HepG2 (cell line): Measurements from ENCODE around the gene DAB1. TPM values are rescaled to one million over a fixed set of nuclear protein-coding genes. Genes with fewer than 3 reads are reported as not detected.

Source experiments
- ATAC-seq: fragments of 200-7000 bp; cut with Tn5 transposase; 3 replicates; pipeline ENCODE4 v1.9.1; 2020; ENCODE audit warnings: mild to moderate bottlenecking, moderate library complexity
- BruUV-seq: library from RNA; stranded (reverse); fragments of 400-500 nt; replicated peaks from 2 replicates; lab custom pipeline; 2021; lab: Mats Ljungman, UMichigan
- CTCF ChIA-PET: fragments of 300-600 bp; formaldehyde crosslinking; extraction: SDS; loops from one replicate; lab custom pipeline; 2021; ENCODE audit warnings: low total read pairs, inconsistent platforms, low intra/inter-chr PET ratio; lab: Yijun Ruan, JAX
- POLR2A ChIA-PET: fragments of 350-600 bp; sonication (Branson Sonifier 250); formaldehyde crosslinking; loops from one replicate; lab custom pipeline; 2020; ENCODE audit warnings: antibody characterized with exemption, inconsistent platforms; lab: Yijun Ruan, JAX
- DNase-seq: peaks from one replicate; pipeline ENCODE4 v3.0.0-alpha.2; 2015; ENCODE audit warnings: low spot score
- FAIRE-seq: peaks from 3 replicates; lab custom pipeline; 2011; peaks lifted over from hg19 to GRCh38; lab: Jason Lieb, UNC
- H2AFZ ChIP-seq: one replicate; pipeline ENCODE4 v1.6.1; 2011; ENCODE audit warnings: low read length, inconsistent platforms
- H3K27ac ChIP-seq: fragments of 300-600 bp; 3 replicates; pipeline ENCODE4 v1.8.0; 2011; ENCODE audit warnings: mixed run types, mild to moderate bottlenecking, mixed read lengths, low read length, inconsistent platforms; ENCODE audit not compliant: insufficient read depth; ENCODE audit errors: extremely low read length
- H3K27me3 ChIP-seq, 2 experiments: fragments of 200-600 bp in 1 of 2; 2 replicates in 1 of 2; 3 replicates in 1 of 2; pipeline versions ENCODE4 v1.6.0 to v1.8.0; 2011; ENCODE audit warnings: low read length in 2 of 2, mild to moderate bottlenecking in 2 of 2, moderate library complexity in 2 of 2, inconsistent platforms in 1 of 2; ENCODE audit not compliant: insufficient read depth in 2 of 2, control insufficient read depth in 1 of 2
- H3K36me3 ChIP-seq, 2 experiments: fragments of 200-600 bp in 1 of 2; replicated peaks in 1 of 2; 2 replicates in 1 of 2; 3 replicates in 1 of 2; pipeline versions ENCODE4 v1.5.1 to v1.8.0; 2011; ENCODE audit warnings: low read length in 2 of 2, inconsistent platforms in 1 of 2; ENCODE audit not compliant: insufficient read depth in 2 of 2, control insufficient read depth in 1 of 2
- H3K4me1 ChIP-seq: 2 replicates; pipeline ENCODE4 v1.5.1; 2012; ENCODE audit warnings: low read length, inconsistent platforms; ENCODE audit not compliant: insufficient read depth
- H3K4me2 ChIP-seq: 2 replicates; pipeline ENCODE4 v1.6.0; 2011; ENCODE audit warnings: low read depth, low read length, inconsistent platforms
- H3K4me3 ChIP-seq, 3 experiments: fragments of 200-600 bp in 1 of 3; sonication (generic), shearing (Covaris generic) in 1 of 3; replicated peaks in 1 of 3; 2 replicates each; pipeline ENCODE4 v1.5.1; 2011 to 2016; ENCODE audit warnings: low read length in 3 of 3, inconsistent platforms in 2 of 3, low read depth in 2 of 3, mild to moderate bottlenecking in 2 of 3, control low read depth in 1 of 3, mixed read lengths in 1 of 3; ENCODE audit not compliant: insufficient read depth in 1 of 3
- H3K79me2 ChIP-seq: one replicate; pipeline ENCODE4 v1.6.1; 2011; ENCODE audit warnings: low read length, inconsistent platforms; ENCODE audit not compliant: insufficient read depth
- H3K9ac ChIP-seq: 2 replicates; pipeline ENCODE4 v1.6.0; 2011; ENCODE audit warnings: mild to moderate bottlenecking, low read depth, low read length, inconsistent platforms; ENCODE audit not compliant: insufficient read depth
- H3K9me3 ChIP-seq: 2 replicates; pipeline ENCODE4 v1.5.1; 2012; ENCODE audit warnings: mild to moderate bottlenecking, low read length
- H4K20me1 ChIP-seq: 2 replicates; pipeline ENCODE4 v1.6.0; 2011; ENCODE audit warnings: inconsistent platforms, mild to moderate bottlenecking, low read length, moderate library complexity; ENCODE audit not compliant: insufficient read depth
- ATF1 ChIP-seq: IDR thresholded peaks from 2 replicates; pipeline ENCODE4 v1.6.1; 2016; ENCODE audit warnings: mild to moderate bottlenecking, control low read depth
- BCL6 ChIP-seq: IDR thresholded peaks from 2 replicates; pipeline ENCODE4 v1.6.1; 2016; ENCODE audit warnings: missing genetic modification reagents, missing compliant biosample characterization
- DPF2 ChIP-seq: sonication (generic); formaldehyde crosslinking; IDR thresholded peaks from 2 replicates; pipeline ENCODE4 v1.4.0; 2020; ENCODE audit warnings: mild to moderate bottlenecking, low read depth, missing genetic modification reagents, borderline replicate concordance
- EEA1 ChIP-seq: sonication (generic); formaldehyde crosslinking; IDR thresholded peaks from 2 replicates; pipeline ENCODE4 v1.5.1; 2020; ENCODE audit warnings: mild to moderate bottlenecking, missing genetic modification reagents, borderline replicate concordance
- FOXA3 ChIP-seq: IDR thresholded peaks from 2 replicates; pipeline ENCODE4 v1.6.1; 2016; ENCODE audit warnings: missing genetic modification reagents, missing compliant biosample characterization
- GATAD1 ChIP-seq: IDR thresholded peaks from 2 replicates; pipeline ENCODE4 v1.6.1; 2016; ENCODE audit warnings: missing genetic modification reagents, missing compliant biosample characterization
- GZF1 ChIP-seq: sonication (generic); formaldehyde crosslinking; IDR thresholded peaks from 2 replicates; pipeline ENCODE4 v1.5.1; 2020; ENCODE audit warnings: mild to moderate bottlenecking, missing genetic modification reagents
- KLF15 ChIP-seq: sonication (generic); formaldehyde crosslinking; IDR thresholded peaks from 2 replicates; pipeline ENCODE4 v1.8.1; 2023; ENCODE audit warnings: borderline replicate concordance, mild to moderate bottlenecking, inconsistent platforms, missing genetic modification reagents, mixed read lengths
- NFE2L2 ChIP-seq: fragments of 150-350 bp; IDR thresholded peaks from 2 replicates; pipeline ENCODE4 v1.6.1; 2014; ENCODE audit warnings: low read length
- NR1H2 ChIP-seq: sonication (generic); formaldehyde crosslinking; IDR thresholded peaks from 2 replicates; pipeline ENCODE4 v1.8.1; 2022; ENCODE audit warnings: low read depth, missing genetic modification reagents, borderline replicate concordance
- SMAD9 ChIP-seq: sonication (generic); formaldehyde crosslinking; IDR thresholded peaks from 2 replicates; pipeline ENCODE4 v1.5.1; 2020; ENCODE audit warnings: mild to moderate bottlenecking, missing genetic modification reagents
- SUZ12 ChIP-seq: fragments of 150-350 bp; IDR thresholded peaks from 2 replicates; pipeline ENCODE4 v1.6.1; 2014; ENCODE audit warnings: low read depth, low read length
- ZNF331 ChIP-seq: sonication (generic); formaldehyde crosslinking; IDR thresholded peaks from 2 replicates; pipeline ENCODE4 v1.4.0; 2020; ENCODE audit warnings: missing genetic modification reagents
- ZNF616 ChIP-seq: sonication (generic); formaldehyde crosslinking; IDR thresholded peaks from 2 replicates; pipeline ENCODE4 v1.5.0; 2020; ENCODE audit warnings: low read depth, mild to moderate bottlenecking, missing genetic modification reagents
- ZNF75D ChIP-seq: sonication (generic); formaldehyde crosslinking; IDR thresholded peaks from 2 replicates; pipeline ENCODE4 v1.8.1; 2023; ENCODE audit warnings: missing genetic modification reagents, mild to moderate bottlenecking, borderline replicate concordance
- WGBS: methylation state at CpG from one replicate; pipeline ENCODE4 v1.1.6; 2017; ENCODE audit warnings: low lambda C conversion rate; 5-methylcytosine and 5-hydroxymethylcytosine counted together
- in situ Hi-C: cut with HindIII; loops from 2 replicates; pipeline ENCODE4 v1.10.0; 2017; ENCODE audit warnings: low pct_unique_long_range_greater_than_20kb; ENCODE audit not compliant: extremely low pct_ligation_motif_present
- intact Hi-C: fragments of 100-400 bp; cut with micrococcal nuclease; formaldehyde crosslinking; loops from one replicate; pipeline ENCODE4 v1.10.0; 2022; ENCODE audit not compliant: unreplicated experiment
- polyA plus RNA-seq, 8 experiments: library from polyadenylated mRNA; depleted of rRNA in 3 of 8; stranded (reverse) in 7 of 8; unstranded in 1 of 8; fragments of >200 nt; fragmentation: Illumina TruSeq in 4 of 8; extraction: Trizol in 4 of 8; gene quantifications; 2 replicates each; pipeline versions ENCODE4 v1.2.1 to v1.2.3, GENCODE V29; 2011 to 2016; ENCODE audit warnings: low read depth in 4 of 8, missing spikeins in 1 of 8, mixed read lengths in 1 of 8; ENCODE audit not compliant: insufficient read depth in 1 of 8
- total RNA-seq, 5 experiments: library from RNA; depleted of rRNA; stranded (reverse); fragments of >200 nt; fragmentation: Illumina TruSeq; extraction: Trizol; gene quantifications; 2 replicates each; pipeline ENCODE4 v1.2.3, GENCODE V29; 2016; ENCODE audit warnings: low read depth in 1 of 5
- TF ChIP-seq, protein P1 (sequence below): sonication (generic); formaldehyde crosslinking; IDR thresholded peaks from 2 replicates; pipeline ENCODE4 v1.5.1; 2020; ENCODE audit warnings: mild to moderate bottlenecking, missing genetic modification reagents, borderline replicate concordance
- TF ChIP-seq, protein P2 (sequence below): sonication (generic); formaldehyde crosslinking; IDR thresholded peaks from 2 replicates; pipeline ENCODE4 v1.4.0; 2020; ENCODE audit warnings: mild to moderate bottlenecking, missing genetic modification reagents
- TF ChIP-seq, protein P3 (sequence below): sonication (generic); formaldehyde crosslinking; IDR thresholded peaks from 2 replicates; pipeline ENCODE4 v1.5.1; 2020; ENCODE audit warnings: missing genetic modification reagents, mild to moderate bottlenecking, borderline replicate concordance

The DAB1 gene
- total and polyA plus RNA-seq, 2 of the 13 experiments (the other 11 are each of a cell fraction or from before 2014, with no cell fraction given), result 0.04 to 0.13 TPM

GRCh38 chr1:56995414-56996100 lies 428.3 kb downstream of the DAB1 start:
- Histone ChIP-seq H3K4me1 (peaks cover 21% of the 10 kb centered on the region), H3K36me3 (no peaks in the 10 kb centered on the region), H2AFZ (no peak overlapping the region), H3K4me2 (no peak overlapping the region), H3K9ac (no peak overlapping the region), H3K27me3 (no peaks in the 10 kb centered on the region), H3K27ac (no peak overlapping the region), H3K4me3 (no peak overlapping the region), H4K20me1 (no peaks in the 10 kb centered on the region), H3K9me3 (no peaks in the 10 kb centered on the region), H3K79me2 (no peaks in the 10 kb centered on the region)
- BruUV-seq, result no TSS peak
- ChIA-PET POLR2A (no interaction called here), CTCF (no interaction called here)
- no peak for TF ChIP-seq BCL6 (CRISPR knock-in tag)
- no peak for TF ChIP-seq NFE2L2
- no peak for TF ChIP-seq FOXA3 (CRISPR knock-in tag)
- no peak for TF ChIP-seq SMAD9 (CRISPR knock-in tag)
- no peak for TF ChIP-seq KLF15 (CRISPR knock-in tag)
- no peak for TF ChIP-seq GZF1 (CRISPR knock-in tag)
- TF ChIP-seq ATF1 (CRISPR knock-in tag), result no peak
- TF ChIP-seq ZNF616, result no peak
- TF ChIP-seq, protein P1, sequence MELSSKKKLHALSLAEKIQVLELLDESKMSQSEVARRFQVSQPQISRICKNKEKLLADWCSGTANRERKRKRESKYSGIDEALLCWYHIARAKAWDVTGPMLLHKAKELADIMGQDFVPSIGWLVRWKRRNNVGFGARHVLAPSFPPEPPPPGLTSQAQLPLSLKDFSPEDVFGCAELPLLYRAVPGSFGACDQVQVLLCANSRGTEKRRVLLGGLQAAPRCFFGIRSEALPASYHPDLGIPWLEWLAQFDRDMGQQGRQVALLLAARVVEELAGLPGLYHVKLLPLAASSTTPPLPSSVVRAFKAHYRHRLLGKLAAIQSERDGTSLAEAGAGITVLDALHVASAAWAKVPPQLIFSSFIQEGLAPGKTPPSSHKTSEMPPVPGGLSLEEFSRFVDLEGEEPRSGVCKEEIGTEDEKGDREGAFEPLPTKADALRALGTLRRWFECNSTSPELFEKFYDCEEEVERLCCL (CRISPR knock-in tag), result no peak
- no peak for TF ChIP-seq GATAD1 (CRISPR knock-in tag)
- TF ChIP-seq ZNF331 (CRISPR knock-in tag), result no peak
- TF ChIP-seq DPF2 (CRISPR knock-in tag), result no peak
- TF ChIP-seq SUZ12, result no peak
- TF ChIP-seq NR1H2, result no peak
- TF ChIP-seq ZNF75D (CRISPR knock-in tag), result no peak
- TF ChIP-seq, protein P2, sequence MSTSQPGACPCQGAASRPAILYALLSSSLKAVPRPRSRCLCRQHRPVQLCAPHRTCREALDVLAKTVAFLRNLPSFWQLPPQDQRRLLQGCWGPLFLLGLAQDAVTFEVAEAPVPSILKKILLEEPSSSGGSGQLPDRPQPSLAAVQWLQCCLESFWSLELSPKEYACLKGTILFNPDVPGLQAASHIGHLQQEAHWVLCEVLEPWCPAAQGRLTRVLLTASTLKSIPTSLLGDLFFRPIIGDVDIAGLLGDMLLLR (CRISPR knock-in tag), result no peak
- TF ChIP-seq EEA1 (CRISPR knock-in tag), result no peak
- TF ChIP-seq, protein P3, sequence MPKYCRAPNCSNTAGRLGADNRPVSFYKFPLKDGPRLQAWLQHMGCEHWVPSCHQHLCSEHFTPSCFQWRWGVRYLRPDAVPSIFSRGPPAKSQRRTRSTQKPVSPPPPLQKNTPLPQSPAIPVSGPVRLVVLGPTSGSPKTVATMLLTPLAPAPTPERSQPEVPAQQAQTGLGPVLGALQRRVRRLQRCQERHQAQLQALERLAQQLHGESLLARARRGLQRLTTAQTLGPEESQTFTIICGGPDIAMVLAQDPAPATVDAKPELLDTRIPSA, result no peak
- ATAC-seq (no peak), DNase-seq (no peak), FAIRE-seq (no peak)
- intact Hi-C loops, result no loop called here
- 35% methylated on average over 4 of the region's 4 CpGs for WGBS
- in situ Hi-C loops, result no loop called here
